ENCODE data around the gene TAGLN2. TPM values are rescaled to one million over a fixed set of nuclear protein-coding genes. Genes with fewer than 3 reads are reported as not detected.

TAGLN2 gene
- total and polyA plus RNA-seq, 9 of the 15 experiments (the other 6 are each of a cell fraction or from before 2014, with no cell fraction given) = 192 to 683 (median 455) TPM

GRCh38 chr1:159941141-159941540, 15.8 kb upstream of the TAGLN2 start:
- ATAC-seq = no peak
- no peak overlapping the region for H2AFZ ChIP-seq (ENCODE audit: low read depth, low read length)
- H3K4me1 ChIP-seq (replicated peaks in 1 of 2; ENCODE audit: control insufficient read depth in 2 of 2, insufficient read depth in 2 of 2, low read length in 2 of 2) = peaks cover 7 to 26% of the 10 kb centered on the region in 2 experiments; a peak in 4 of 5 replicates
- no peak overlapping the region for H3K4me2 ChIP-seq (ENCODE audit: insufficient read depth, low read length)
- FAIRE-seq = no peak
- ChIA-PET CTCF (ENCODE audit: low intra/inter-chr PET ratio) (no interaction called here), POLR2A (interaction anchor here (0.6 to 1.2 kb wide), 2 partner anchors 18 to 122 kb away, joined by 3 to 4 read pairs; no protein-coding TSS in a partner anchor)
- H3K27me3 ChIP-seq (ENCODE audit: control insufficient read depth in 2 of 2, insufficient read depth in 2 of 2, low read length in 2 of 2) = peaks cover 2 to 42% of the 10 kb centered on the region in 2 experiments
- BruUV-seq (replicated peaks) = no TSS peak
- H3K27ac ChIP-seq (ENCODE audit: extremely low read depth, low read depth, low read length) = no peak overlapping the region
- DNase-seq (ENCODE audit: extremely low read depth in 1 of 4, low spot score in 3 of 4) = no peak
- intact Hi-C loops (cut with micrococcal nuclease) (no loop called here), in situ Hi-C loops (cut with MboI) (no loop called here)
- 32% methylated on average over 5 of the region's 5 CpGs for whole genome bisulfite sequencing (ENCODE audit: insufficient coverage, low coverage, missing lambda C conversion rate)
- no peak overlapping the region for H3K4me3 ChIP-seq
- peaks cover 7% of the 10 kb centered on the region; the same call in 1 of the 2 replicates for H4K20me1 ChIP-seq (replicated peaks; ENCODE audit: control insufficient read depth, insufficient read depth, low read length)
- no peaks in the 10 kb centered on the region for H3K9me1 ChIP-seq (ENCODE audit: control insufficient read depth, insufficient read depth, low read length)
- TF ChIP-seq RFX1 (IDR thresholded peaks at IDR 0.05) (peak; percentile 81), TEAD2 (tag; IDR thresholded peaks at IDR 0.05) (no peak)
- no peaks in the 10 kb centered on the region for H3K79me2 ChIP-seq (ENCODE audit: control insufficient read depth, insufficient read depth, low read length)
- H3K36me3 ChIP-seq (ENCODE audit: control insufficient read depth, insufficient read depth, low read length) = no peaks in the 10 kb centered on the region
- no peak overlapping the region for H3K9ac ChIP-seq (ENCODE audit: insufficient read depth in 1 of 2, low read depth in 2 of 2, low read length in 2 of 2)
- H3K9me3 ChIP-seq (replicated peaks; ENCODE audit: control insufficient read depth, insufficient read depth, low read depth, low read length) = no peaks in the 10 kb centered on the region

GRCh38 chr1:159940006-159940620, 14.8 kb upstream of the TAGLN2 start:
- Histone ChIP-seq H3K27ac (ENCODE audit: extremely low read depth, low read depth, low read length) (no peak overlapping the region), H2AFZ (ENCODE audit: low read depth, low read length) (no peak overlapping the region), H3K79me2 (ENCODE audit: control insufficient read depth, insufficient read depth, low read length) (no peaks in the 10 kb centered on the region), H3K4me3 (no peak overlapping the region), H3K4me1 (replicated peaks in 1 of 2; ENCODE audit: control insufficient read depth in 2 of 2, insufficient read depth in 2 of 2, low read length in 2 of 2) (peaks cover 4 to 17% of the 10 kb centered on the region in 2 experiments; a peak in 4 of 5 replicates), H3K9me1 (ENCODE audit: control insufficient read depth, insufficient read depth, low read length) (no peaks in the 10 kb centered on the region), H3K9ac (ENCODE audit: insufficient read depth in 1 of 2, low read depth in 2 of 2, low read length in 2 of 2) (no peak overlapping the region), H3K27me3 (ENCODE audit: control insufficient read depth in 2 of 2, insufficient read depth in 2 of 2, low read length in 2 of 2) (peaks cover 3 to 52% of the 10 kb centered on the region in 2 experiments), H3K4me2 (ENCODE audit: insufficient read depth, low read length) (no peak overlapping the region), H3K36me3 (ENCODE audit: control insufficient read depth, insufficient read depth, low read length) (no peaks in the 10 kb centered on the region), H3K9me3 (replicated peaks; ENCODE audit: control insufficient read depth, insufficient read depth, low read depth, low read length) (no peaks in the 10 kb centered on the region), H4K20me1 (replicated peaks; ENCODE audit: control insufficient read depth, insufficient read depth, low read length) (peaks cover 7% of the 10 kb centered on the region; the same call in 1 of the 2 replicates)
- CTCF ChIA-PET (ENCODE audit: low intra/inter-chr PET ratio) = interaction anchor here (6.5 kb wide), 1 partner anchor 66 kb away, joined by 75 read pairs; no protein-coding TSS in a partner anchor
- ATAC-seq (no peak), DNase-seq (ENCODE audit: extremely low read depth in 1 of 4, low spot score in 3 of 4) (no peak), FAIRE-seq (no peak)
- no TSS peak for BruUV-seq (replicated peaks)
- intact Hi-C loops (cut with micrococcal nuclease) (no loop called here), in situ Hi-C loops (cut with MboI) (no loop called here)
- POLR2A ChIA-PET = interaction anchor here (1.1 to 1.2 kb wide), 2 partner anchors 17 to 103 kb away, joined by 3 to 4 read pairs; no protein-coding TSS in a partner anchor
- WGBS (ENCODE audit: insufficient coverage, low coverage, missing lambda C conversion rate) = 37% methylated on average over 10 of the region's 11 CpGs
- TF ChIP-seq ZNF184 (CRISPR knock-in tag; IDR thresholded peaks at IDR 0.05) = no peak
- no peak for TF ChIP-seq ZNF311 (CRISPR knock-in tag; IDR thresholded peaks at IDR 0.05)
- no peak for TF ChIP-seq SMAD3 (CRISPR knock-in tag; conservative IDR thresholded peaks at IDR 0.05)
- no peak for TF ChIP-seq ZNF551 (CRISPR knock-in tag; IDR thresholded peaks at IDR 0.05)
- no peak for TF ChIP-seq POLR2B (IDR thresholded peaks at IDR 0.05; ENCODE audit: low read depth, partially characterized antibody)
- TF ChIP-seq ZHX1 (conservative IDR thresholded peaks at IDR 0.05; ENCODE audit: low read length) = no peak
